Lower leg skin (tissue), 4 donors: Measurements from ENCODE around the gene FBXO31. TPM values are rescaled to one million over a fixed set of nuclear protein-coding genes. Genes with fewer than 3 reads are reported as not detected.
"Not testable (repeated sequence)": the region's sequence is repeated elsewhere in the genome, so short reads cannot be mapped to it uniquely, and the experiment has no call there.

Source experiments
- DNase-seq, 2 donors: peaks; one replicate each; pipeline ENCODE4 v3.0.0-alpha.2; 2019; ENCODE audit warnings: low spot score in 2 of 2
- H3K4me3 ChIP-seq: fragments of 200-600 bp; sonication (generic); 2 replicates; pipeline ENCODE4 v1.5.1; 2017; ENCODE audit warnings: mild to moderate bottlenecking, low read depth; ENCODE audit not compliant: poor library complexity, severe bottlenecking
- CTCF ChIP-seq, 3 donors: fragments of 450-650 bp; IDR thresholded peaks; one replicate each; pipeline ENCODE4 v1.5.1; 2016; ENCODE audit warnings: antibody characterized with exemption in 3 of 3, mild to moderate bottlenecking in 3 of 3, moderate library complexity in 2 of 3
- POLR2A ChIP-seq, 2 donors: fragments of 450-650 bp; IDR thresholded peaks; one replicate each; pipeline ENCODE4 v1.6.1; 2016 to 2017; ENCODE audit warnings: antibody characterized with exemption in 2 of 2, mild to moderate bottlenecking in 1 of 2, moderate library complexity in 1 of 2
- WGBS, 2 donors: methylation state at CpG; one replicate each; pipeline ENCODE4 v1.1.5; 2018; 5-methylcytosine and 5-hydroxymethylcytosine counted together
- intact Hi-C: fragments of 100-400 bp; cut with DNase I; formaldehyde crosslinking; loops from one replicate; pipeline ENCODE4 v1.15.0; 2023; ENCODE audit warnings: low total_unique reads
- total RNA-seq, 4 donors: library from RNA; depleted of rRNA; stranded (reverse); fragments of >200 nt; gene quantifications; one replicate each; pipeline ENCODE4 v1.1.0, GENCODE V29; 2016

FBXO31 gene
- total RNA-seq, 4 donors from 2014 or later: 64.3 to 127 (median 84.1) TPM

DNA sequence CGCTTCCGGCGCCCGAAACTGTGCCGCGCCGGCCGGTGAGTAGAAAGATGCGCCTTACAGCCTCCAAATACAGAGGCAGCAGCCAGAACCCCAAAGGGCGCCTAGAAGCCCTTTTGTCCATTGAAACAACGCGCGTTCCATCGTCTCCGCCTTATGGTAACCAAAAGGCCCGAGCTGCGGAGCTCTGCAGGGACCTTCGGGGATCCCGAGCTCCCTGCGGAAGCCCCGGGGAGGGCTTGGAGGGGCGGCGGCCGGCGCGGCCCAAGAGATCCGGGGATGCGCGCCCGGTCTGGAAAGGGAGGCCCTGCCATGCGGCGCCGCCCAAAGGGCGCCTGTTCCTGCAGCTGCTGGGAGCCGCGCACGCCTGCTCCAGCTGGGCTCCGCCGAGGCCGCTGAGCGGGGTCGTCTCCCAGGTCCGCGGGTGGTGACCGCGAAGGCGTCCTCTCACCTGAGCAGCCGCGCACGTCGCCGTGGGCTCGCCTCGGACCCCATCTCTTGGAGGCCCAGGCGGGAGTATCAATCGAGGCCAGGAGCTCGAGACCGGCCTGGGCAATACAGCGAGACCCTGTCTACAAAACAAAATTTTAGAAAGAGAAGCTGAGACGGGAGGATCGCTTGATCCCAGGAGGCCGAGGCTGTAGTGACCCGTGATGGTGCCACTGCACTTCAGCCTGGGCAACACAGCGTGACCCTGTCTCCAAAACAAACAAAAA, 742 bp upstream of the FBXO31 start:
- WGBS, 2 donors: 8 to 12% methylated on average over 33 to 59 of the region's 64 CpGs
- TF ChIP-seq CTCF (IDR thresholded peaks at IDR 0.05) (no peak), POLR2A (IDR thresholded peaks at IDR 0.05) (no peak)
- no peak for DNase-seq
- intact Hi-C loops: no loop called here
- H3K4me3 ChIP-seq: peak overlapping the region; percentile 76

DNA sequence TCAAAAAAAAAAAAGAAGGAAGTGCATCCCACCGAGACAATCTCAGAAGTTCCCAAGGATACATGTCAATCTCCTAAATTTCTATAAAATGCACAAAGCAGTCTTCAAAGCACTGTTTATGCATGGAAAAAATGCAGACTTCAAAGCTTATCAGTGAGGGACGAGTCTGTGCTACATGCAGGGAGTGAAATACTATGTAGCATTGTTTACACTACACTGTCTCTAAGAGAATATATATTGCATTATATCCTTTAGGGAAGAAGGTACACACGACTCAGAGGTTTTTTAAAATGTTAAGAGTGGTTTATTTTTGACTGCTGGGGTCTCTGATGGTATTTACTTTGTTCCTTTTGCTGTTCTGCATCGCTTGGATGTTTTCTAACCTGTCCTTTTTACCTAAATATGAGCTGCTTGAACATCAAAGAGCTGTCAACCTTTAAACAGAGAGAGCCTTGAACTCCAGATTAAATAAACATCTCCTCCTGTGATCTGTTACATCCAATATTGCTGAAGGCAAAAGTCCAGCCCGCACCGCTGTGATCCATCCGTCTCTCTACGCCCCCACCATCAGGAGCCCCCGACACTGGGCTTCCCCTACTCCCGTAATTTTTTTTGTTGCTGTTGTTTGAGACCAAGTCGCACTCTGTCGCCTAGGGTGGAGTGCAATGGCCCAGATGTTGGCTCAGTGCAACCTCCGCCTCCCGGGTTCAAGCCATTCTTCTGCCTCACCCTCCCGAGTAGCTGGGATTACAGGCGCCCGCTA, 1.4 kb downstream of the FBXO31 start:
- 10 to 21% methylated on average over 17 of the region's 17 CpGs for WGBS, 2 donors
- peak overlapping the region; percentile 80 for H3K4me3 ChIP-seq
- DNase-seq: no peak
- no peak for TF ChIP-seq CTCF (IDR thresholded peaks at IDR 0.05)
- TF ChIP-seq POLR2A (IDR thresholded peaks at IDR 0.05): no peak
- intact Hi-C loops: no loop called here

- H3K4me3 ChIP-seq: no peak overlapping the region
- intact Hi-C loops: no loop called here
- DNase-seq: no peak
- 43 to 48% methylated on average over 4 of the region's 4 CpGs for WGBS, 2 donors
- no peak for TF ChIP-seq POLR2A (IDR thresholded peaks at IDR 0.05)
- no peak for TF ChIP-seq CTCF (IDR thresholded peaks at IDR 0.05)
Measured at GRCh38 chr16:87380881-87381280, 2.7 kb downstream of the FBXO31 start.

GRCh38 chr16:87380403-87380802, 3.2 kb downstream of the FBXO31 start:
- DNase-seq: no peak
- H3K4me3 ChIP-seq: no peak overlapping the region
- TF ChIP-seq POLR2A (IDR thresholded peaks at IDR 0.05) (no peak), CTCF (IDR thresholded peaks at IDR 0.05) (no peak)
- intact Hi-C loops: no loop called here
- WGBS, 2 donors: 81 to 88% methylated on average over 10 of the region's 10 CpGs

DNA sequence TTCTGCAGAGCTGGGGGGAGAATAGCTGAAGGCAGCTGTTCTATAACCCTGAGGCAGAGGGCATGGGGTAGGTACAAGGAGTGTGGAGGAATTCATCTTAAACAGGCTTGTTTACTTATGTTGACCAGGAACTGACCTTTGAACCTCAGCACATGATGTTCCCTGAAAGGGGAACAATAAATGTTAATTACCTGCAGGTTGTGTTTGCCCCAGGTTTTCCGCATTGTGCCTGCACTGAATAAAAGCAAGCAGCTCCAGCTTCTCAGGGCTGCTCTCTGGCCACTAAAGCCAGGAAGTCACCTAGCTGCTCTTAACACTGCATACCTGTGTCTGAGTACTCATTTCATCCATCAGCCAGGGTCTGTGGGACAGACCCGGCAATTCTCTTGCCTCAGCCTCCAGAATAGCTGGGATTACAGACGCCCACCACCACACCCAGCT, 4.2 kb downstream of the FBXO31 start:
- 83 to 87% methylated on average over 3 of the region's 3 CpGs for WGBS, 2 donors
- DNase-seq, H3K4me3 ChIP-seq, intact Hi-C loops: not testable (repeated sequence)

DNA sequence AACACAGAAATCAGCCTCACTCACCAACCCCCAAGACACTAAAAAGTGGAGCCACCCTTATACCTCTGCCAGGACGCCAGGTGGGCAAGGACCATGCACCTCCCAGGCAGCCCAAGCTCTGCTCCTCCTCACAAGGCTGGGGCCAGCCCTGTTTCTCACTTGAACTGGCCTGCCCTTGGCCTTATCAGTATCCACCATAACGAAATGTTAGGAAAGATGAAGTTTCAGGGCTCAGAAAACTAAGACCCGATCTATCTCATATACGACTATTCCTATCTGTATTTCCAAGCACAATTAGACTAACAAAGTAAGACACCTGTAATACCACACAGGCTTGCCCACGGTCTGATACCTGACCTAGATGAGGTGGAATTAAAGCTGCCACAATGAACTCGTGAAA, 6.9 kb downstream of the FBXO31 start:
- H3K4me3 ChIP-seq: no peak overlapping the region
- TF ChIP-seq POLR2A (IDR thresholded peaks at IDR 0.05) (no peak), CTCF (IDR thresholded peaks at IDR 0.05) (no peak)
- DNase-seq: no peak
- 91 to 95% methylated on average over 6 of the region's 6 CpGs for WGBS, 2 donors
- intact Hi-C loops: no loop called here
